HG03342 (cell line): Measurements from ENCODE around the gene TGFBRAP1.
"Not testable (repeated sequence)": the region's sequence is repeated elsewhere in the genome, so short reads cannot be mapped to it uniquely, and the experiment has no call there.

Experiments
- ATAC-seq: cut with Tn5 transposase; IDR thresholded peaks from one replicate; pipeline ENCODE4 v1.9.1; 2021; ENCODE audit warnings: mild to moderate bottlenecking, moderate library complexity; ENCODE audit not compliant: unreplicated experiment

Gene TGFBRAP1

DNA sequence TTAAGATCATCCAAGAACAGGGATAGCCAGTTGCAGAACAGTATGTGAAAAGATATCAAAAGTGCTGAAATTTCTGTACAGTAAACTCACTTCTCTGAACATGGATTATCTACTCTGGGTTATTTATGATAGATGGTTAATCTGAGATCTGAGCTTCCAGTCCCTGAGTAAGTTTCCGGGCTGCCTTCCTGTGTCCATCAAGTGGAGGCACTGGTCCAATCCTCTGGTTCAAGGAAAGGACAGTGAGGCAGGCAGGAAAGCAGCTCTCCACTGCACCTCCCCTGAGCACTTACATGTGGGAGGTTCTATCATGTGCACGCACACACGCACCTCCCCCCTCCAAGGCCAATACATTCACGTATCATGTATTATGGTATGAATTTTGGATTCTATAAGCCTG is 55.5 kb downstream of the TGFBRAP1 start:
- ATAC-seq, result no peak

DNA sequence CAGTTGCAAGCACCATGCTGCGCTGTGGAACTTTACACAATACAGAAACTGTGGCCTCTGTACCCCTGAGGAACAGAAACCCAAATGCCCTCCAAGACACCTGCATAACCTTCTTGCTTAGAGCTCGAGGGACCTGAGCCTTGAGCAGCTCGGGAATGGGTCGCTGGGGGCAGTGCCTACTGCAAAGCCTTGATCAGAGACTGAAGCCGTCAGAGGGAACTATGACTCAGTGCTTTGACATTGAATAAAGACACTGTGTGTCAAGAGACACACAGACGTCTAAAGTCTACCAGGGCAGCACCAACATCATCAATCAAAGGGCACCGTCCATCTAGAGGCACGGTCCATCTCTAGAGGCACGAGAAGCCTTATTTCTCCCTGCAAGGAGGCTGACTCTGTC is 57.4 kb downstream of the TGFBRAP1 start:
- ATAC-seq, result no peak

DNA sequence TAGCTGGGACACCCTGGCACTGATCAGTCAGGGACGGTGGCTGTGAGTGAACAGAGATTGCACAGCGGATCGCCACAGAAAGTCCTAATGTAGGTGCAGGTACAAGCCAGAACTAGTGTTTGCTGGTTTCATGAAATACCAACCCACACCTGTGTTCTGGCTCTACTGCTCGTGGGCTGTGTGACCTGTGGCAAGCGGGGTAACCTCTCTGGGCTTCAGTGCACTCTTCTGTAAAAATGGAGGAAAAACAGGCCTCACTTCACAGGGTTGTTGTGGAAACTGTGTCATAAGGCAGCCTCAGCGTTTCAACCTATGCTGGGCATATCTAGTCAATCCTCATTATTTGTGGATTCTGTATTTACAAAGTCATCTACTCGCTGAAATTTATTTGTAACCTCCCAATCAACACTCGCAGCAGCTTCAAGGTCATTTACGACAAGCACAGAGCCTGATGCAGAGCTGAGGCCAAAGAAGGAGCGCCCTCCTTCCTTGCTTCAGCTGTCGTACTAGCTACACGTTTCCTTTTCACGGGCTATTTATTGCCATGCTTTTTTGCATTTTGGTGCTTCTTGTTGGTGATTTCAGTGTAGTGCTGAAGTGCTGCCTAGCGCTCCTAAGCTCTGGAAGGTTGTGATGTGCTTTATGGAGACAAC is 58.0 kb downstream of the TGFBRAP1 start:
- no peak for ATAC-seq

DNA sequence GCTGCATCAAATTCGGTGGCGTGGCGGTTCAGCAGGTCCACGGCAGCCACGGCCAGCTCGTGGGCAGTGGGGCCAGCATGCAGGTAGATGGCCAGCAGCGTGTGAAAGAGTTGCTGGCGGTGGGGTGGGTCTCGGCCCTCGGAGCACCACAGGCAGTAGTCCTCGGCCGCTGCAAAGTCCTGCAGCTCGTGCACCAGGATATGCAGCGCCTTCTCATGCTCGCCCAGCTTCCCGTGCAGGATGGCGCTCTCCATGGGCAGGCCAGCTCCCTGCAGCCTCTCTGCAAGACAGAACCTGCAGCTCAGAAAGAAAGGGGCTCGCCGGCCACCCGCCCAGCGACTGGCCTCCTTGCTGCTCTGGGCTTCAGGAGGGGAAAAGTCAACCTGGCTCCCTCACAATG is 60.1 kb downstream of the TGFBRAP1 start:
- no peak for ATAC-seq

DNA sequence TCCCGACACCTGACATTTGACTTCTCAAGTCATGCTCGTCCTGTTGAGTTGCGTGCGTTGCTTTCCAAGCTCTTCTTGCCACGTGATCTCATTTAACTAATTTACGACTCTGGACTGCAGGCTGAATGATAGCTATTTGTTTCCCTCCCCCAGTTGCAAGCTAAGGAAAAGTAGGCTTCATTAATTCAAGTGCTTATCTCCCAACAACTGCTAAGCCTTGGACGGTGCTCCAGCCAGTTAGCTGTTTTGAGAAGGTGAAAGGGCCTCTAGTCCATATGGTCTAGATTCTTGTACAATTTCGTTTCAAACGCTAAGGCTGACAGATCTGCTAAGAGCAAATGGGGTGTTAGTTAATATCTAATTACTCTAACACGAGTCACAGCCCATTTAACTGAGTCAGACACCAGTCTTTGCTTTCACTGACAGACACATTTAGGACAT is 66.9 kb downstream of the TGFBRAP1 start:
- ATAC-seq, result no peak

DNA sequence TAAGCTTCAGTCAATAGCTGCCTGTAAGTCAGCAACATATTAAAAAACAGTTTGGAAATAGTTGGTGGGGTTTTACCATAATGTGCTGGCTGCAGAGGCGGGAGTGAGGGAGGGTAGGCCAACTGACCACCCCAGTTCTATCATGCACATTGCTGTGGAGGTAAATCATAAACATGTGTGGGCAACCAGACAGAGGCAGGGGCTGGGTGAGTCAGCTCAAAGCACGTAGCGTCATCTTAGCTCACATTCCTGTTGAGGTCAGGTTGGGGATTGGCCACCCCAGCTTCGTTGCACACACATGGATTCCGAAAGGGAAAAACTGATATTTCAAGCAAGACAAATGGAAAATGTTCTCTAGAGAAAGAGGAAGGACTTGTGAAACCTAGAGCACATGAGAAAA is 68.5 kb downstream of the TGFBRAP1 start:
- ATAC-seq, result no peak

DNA sequence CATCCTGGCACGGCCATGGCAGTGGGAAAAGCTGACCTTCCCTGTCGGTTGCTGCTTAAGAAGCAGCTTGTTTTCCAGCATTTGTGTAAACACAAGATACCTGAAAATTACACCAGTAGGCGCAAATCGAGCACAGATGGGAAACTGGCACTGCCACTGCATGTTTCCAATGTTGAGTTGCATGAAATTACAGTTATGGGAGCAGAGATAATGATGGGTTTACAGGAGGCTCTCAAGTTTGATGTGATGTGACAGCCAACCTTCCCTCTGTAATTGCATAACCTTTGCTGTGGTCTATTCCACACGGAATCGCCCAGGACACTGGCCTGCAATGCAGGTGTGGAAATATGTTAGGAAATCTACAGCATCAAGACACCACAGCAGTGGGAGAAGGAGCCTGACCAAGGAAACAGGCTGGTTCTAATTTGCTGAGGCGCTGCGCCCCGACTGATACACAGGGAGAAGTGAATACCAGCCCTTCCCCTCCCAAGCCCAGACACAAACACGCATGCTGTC is 70.6 kb downstream of the TGFBRAP1 start:
- ATAC-seq, result no peak

DNA sequence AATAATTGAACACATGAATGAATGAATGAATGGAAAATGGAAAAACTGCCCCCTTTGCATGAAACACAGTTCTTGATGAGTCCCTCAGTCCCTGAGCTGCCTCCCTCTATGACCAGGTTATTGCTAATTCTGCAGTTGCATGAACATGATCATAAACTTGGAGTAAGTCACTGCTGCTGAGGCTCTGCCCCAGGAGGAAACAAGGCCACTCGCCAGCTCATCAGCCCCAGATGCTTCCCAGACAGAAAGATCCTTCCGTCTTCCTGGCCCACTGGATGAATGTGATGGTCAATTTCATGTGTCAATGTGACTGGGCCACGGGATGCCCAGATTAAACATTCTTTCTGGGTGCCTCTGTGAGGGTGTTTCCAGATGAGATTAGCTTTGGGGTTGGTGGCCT is 71.6 kb downstream of the TGFBRAP1 start:
- ATAC-seq, result no peak

DNA sequence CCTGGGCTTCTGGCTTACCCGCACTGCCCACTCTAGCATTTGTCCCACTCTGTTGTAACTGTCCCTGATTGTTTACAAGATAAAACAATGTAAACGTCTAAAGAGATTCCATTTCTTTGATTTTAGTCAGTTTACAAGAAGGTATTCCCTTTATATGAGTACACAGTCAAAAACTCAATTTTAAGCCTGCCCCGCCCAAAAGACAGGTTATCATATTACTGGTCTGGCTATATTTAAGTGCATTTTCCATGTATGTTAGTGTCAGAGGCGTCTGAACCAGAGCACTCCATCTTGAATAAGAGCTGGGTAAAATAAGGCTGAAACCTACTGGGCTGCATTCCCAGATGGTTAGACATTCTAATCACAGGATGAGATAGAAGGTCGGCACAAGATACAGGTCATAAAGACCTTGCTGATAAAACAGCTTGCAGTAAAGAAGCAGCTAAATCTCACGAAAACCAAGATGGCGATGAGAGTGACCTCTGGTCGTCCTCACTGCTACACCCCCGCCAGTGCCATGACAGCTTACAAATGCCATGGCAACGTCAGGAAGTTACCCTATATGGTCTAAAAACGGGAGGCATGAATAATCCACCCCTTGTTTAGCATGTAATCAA is 73.0 kb downstream of the TGFBRAP1 start:
- ATAC-seq, result no peak

DNA sequence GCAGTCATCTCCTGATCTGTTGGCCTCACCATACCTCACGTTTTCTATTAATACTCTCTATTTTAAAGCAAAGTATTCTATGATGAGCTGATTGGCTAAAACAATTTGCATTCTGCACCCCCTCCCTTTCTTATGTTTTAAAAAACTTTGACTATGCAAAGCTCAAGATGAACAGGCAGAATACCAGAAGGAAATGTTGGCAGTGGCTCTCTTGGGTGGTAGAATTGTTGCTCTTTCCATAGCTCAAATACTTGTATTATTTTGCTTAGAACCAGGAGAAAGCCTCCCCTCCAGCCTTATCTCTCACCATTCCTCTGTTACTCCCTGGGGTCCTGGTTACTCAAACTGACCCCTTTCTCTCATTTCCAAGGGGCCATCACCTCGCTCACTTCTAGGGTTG is 73.6 kb downstream of the TGFBRAP1 start:
- no peak for ATAC-seq

DNA sequence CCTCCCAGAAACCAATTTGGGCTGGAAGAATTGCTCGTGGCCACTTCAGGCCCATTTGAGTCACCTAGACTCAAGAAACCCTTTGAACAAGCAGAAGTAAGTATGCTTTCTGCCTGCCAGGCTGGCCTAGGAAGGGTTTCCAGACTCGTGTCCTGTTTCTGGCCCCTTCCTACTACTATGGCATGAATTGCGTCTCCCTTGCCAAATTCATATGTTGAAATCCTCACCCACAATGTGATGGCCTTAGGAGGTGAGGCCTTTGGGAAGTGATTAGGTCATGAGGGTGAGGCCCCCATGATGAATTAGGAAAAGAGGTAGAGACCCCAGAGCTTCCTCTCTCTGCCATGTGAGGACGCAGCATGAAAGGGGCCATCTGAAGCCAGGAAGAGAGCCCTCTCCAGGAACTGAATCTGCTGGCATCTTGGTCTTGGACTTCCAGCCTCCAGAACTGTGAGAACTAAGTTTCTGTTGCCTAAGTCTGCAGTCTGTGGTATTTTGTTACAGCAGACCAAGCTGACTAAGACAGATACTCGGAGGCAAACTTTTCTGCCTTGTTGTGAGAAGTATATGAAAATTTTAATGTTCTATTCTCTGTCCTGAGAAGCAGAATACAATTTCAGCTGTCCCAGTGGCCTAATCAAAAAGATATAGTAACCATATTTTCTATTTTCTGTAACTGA is 74.9 kb downstream of the TGFBRAP1 start:
- ATAC-seq, result no peak

DNA sequence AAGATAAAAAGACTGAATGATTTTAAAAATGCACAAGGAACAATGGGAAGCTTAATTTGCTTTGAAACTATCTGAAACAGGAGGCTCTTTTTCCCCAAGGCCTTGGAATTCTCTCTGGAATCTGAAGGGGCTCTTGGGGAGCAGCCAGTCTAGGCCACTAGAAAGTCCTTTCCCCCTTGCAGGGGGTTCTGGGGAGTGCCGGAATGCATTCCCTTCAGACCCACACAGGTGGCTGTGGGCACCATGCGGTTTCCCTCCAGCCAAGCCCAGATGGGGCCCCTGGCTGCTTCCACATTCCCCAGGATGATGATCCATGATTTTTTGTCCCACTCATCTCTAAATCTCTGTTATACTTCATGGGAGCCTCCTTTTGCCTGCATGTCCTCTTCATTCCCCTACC is 77.3 kb downstream of the TGFBRAP1 start:
- ATAC-seq, result no peak

DNA sequence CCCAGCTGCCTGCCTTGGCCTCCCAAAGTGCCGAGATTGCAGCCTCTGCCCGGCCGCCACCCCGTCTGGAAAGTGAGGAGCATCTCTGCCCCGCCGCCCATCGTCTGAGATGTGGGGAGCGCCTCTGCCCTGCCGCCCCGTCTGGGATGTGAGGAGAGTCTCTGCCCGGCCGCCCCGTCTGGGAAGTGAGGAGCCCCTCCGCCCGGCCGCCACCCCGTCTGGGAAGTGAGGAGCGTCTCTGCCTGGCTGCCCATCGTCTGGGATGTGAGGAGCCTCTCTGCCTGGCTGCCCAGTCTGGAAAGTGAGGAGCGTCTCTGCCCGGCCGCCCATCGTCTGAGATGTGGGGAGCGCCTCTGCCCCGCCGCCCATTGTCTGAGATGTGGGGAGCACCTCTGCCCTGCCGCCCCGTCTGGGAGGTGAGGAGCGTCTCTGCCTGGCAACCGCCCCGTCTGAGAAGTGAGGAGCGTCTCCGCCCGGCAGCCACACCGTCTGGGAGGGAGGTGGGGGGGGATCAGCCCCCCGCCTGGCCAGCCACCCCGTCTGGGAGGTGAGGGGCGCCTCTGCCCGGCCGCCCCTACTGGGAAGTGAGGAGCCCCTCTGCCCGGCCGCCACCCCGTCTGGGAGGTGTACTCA is 78.4 kb downstream of the TGFBRAP1 start:
- ATAC-seq, result not testable (repeated sequence)

DNA sequence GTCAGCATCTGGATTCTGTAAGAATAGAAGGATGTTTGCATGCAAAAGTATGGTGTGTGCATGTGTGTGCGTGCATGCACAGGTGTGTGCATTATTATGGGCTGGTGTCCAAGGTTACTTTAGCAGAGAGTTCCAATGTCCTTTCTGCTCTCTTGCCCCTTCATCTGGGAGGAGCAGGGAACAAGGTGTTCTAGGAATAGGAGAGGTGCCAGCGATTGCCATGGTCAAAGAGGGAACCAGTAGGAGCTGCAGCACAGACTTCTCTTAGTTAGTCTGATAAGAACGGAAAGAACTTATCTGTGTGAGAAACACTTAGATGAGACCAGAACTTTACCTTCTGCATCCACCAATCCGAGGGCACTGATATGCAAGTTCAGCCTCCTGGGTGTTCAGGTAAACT is 79.6 kb downstream of the TGFBRAP1 start:
- ATAC-seq, result no peak

DNA sequence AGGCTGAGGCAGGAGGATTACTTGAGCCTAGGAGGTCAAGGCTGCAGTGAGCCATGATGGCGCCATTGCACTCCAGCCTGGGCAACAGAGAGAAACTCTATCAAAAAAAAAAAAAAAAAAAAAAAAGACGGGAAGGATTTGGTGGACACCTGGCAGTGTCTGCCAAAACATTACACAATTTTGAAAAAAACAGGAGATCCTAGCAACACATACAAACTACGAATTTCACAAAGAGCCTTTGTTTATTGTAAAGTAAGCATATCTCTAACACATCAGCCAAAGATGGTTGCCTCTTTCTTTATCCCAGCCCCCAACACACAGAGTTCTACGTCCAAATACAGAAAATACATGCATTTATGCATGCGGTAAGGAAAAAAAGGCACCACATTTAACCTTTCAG is 80.4 kb downstream of the TGFBRAP1 start:
- no peak for ATAC-seq

DNA sequence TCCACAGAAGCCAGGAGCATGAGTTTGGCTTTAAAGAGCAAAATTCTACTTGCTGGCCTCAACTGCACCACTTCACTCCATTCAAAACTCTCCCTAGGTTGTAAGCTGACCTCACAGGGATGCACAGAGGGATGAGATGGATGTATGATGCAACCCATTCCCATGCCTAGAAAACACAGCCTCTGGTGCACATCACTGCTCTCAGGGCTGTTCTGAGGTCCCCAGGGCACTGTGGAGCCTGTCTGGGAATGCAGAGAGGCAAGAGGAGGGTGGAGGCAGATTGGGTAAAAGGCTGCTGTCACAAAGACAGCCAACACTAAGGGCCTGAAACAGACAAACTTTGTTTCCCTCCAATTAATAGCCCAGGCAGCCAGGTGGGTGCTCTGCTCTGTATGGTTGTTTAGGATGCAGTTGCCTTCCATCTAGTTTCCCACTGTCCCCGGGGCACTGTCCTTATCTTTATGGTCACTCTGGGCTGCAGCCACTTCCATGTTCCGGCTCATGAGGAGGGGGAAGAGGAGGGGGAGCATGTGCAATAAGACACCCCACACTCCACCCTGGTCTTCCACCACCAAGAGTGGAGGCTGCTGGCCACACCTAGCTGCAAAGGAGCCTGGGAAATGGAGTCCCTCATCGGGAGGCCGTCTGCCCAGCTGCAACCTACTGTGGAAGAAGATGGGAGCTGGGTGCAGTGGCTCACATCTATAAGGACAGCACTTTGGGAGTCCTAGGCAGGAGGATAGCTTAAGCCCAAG is 81.0 kb downstream of the TGFBRAP1 start:
- ATAC-seq, result no peak

DNA sequence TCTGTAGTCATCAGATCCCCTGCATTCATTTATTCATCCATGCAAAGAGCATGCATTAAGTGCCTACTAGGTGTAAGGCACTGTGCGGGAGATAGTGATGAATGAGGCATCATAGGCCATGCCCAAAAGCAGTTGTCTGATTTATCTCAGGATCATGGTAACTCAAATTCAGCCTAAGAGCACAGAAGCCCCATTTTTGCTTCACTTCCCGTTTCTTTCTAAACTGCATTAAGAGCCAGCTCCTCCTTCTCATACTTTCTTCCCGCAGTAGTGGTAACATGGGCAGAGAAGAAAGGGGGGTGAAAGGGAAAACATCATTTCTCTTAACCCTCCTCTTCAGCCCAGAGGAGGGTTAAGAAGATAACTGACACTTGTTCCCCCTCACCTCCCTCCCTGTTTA is 85.1 kb downstream of the TGFBRAP1 start:
- ATAC-seq, result no peak

DNA sequence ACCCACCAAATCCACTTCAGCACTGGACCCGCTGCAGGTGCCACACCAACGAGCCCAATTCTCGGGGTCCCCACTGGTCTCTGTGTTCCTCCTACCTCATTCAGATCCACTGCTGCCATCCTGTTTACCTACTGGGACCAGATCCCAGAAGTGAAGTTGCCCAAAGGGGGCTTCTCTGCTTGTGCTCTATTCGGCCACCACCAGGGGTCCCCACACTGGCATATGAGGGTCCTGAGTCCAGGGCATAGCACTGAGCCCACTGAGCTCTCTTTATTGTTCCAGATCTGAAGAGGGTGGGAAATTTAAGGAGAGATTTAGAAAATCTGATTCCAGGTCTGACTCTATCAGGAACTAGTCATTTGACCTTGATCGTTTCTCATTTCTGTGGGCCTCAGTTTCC is 85.6 kb downstream of the TGFBRAP1 start:
- ATAC-seq, result no peak

DNA sequence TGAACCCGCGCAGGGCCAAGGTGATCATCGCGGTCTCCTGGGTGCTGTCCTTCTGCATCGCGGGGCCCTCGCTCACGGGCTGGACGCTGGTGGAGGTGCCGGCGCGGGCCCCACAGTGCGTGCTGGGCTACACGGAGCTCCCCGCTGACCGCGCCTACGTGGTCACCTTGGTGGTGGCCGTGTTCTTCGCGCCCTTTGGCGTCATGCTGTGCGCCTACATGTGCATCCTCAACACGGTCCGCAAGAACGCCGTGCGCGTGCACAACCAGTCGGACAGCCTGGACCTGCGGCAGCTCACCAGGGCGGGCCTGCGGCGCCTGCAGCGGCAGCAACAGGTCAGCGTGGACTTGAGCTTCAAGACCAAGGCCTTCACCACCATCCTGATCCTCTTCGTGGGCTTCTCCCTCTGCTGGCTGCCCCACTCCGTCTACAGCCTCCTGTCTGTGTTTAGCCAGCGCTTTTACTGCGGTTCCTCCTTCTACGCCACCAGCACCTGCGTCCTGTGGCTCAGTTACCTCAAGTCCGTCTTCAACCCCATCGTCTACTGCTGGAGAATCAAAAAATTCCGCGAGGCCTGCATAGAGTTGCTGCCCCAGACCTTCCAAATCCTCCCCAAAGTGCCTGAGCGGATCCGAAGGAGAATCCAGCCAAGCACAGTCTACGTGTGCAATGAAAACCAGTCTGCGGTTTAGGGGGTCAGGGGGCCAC is 87.1 kb downstream of the TGFBRAP1 start:
- no peak for ATAC-seq

DNA sequence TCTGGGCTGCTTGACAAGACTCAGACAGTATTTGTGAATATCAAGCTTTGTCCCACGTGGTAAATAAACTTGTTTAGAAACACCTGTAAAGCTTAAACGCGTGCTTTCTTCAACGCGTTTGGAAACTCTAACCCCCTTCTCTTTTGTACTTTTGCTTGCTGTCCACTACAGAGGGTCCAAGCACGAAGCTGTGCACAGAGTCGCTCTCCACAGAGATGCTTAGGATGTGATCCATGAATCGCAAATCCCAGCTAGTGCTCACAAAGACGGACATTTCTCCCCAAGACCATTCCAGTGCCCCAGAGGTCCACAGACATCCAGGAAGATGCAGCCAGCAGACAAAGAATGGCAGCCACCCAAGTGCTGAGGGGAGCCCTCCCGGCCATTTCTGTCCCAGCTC is 88.1 kb downstream of the TGFBRAP1 start, which contains the start of gene GPR45:
GPR45 (plus strand) TSS at position 301 of the 400 bp plus-strand sequence. CDS start 116 bp downstream, outside the sequence.
- ATAC-seq, result no peak
